SK-N-SH treated with all-trans-retinoic acid at 6 μM for 48 hours (cell line): ENCODE data around the gene E2F8.

Experiments used
- CREB5 ChIP-seq: fragments of 250-450 bp; sonication (Bioruptor Pico); IDR thresholded peaks from 2 replicates; pipeline ENCODE4 v1.5.1; 2020; ENCODE audit warnings: low read depth, mild to moderate bottlenecking, moderate library complexity
- ISL1 ChIP-seq: fragments of 250-450 bp; sonication (Bioruptor Pico); IDR thresholded peaks from 2 replicates; pipeline ENCODE4 v2.1.2; 2022; ENCODE audit warnings: mild to moderate bottlenecking, moderate library complexity
- PATZ1 ChIP-seq: fragments of 250-450 bp; sonication (Bioruptor Pico); IDR thresholded peaks from 2 replicates; pipeline ENCODE4 v1.8.0; 2020; ENCODE audit warnings: mild to moderate bottlenecking, moderate library complexity, borderline replicate concordance
- PPARA ChIP-seq: fragments of 250-450 bp; sonication (Bioruptor Pico); IDR thresholded peaks from 2 replicates; pipeline ENCODE4 v1.5.0; 2020; ENCODE audit warnings: mild to moderate bottlenecking, borderline replicate concordance
- SNAI2 ChIP-seq: fragments of 250-450 bp; sonication (Bioruptor Pico); IDR thresholded peaks from 2 replicates; pipeline ENCODE4 v1.5.0; 2020; ENCODE audit warnings: mild to moderate bottlenecking, moderate library complexity
- TSHZ2 ChIP-seq: fragments of 250-450 bp; sonication (Bioruptor Pico); IDR thresholded peaks from 2 replicates; pipeline ENCODE4 v1.5.0; 2020; ENCODE audit warnings: mild to moderate bottlenecking, moderate library complexity
- ZFP30 ChIP-seq: fragments of 450-650 bp; formaldehyde crosslinking; IDR thresholded peaks from 2 replicates; pipeline ENCODE4 v1.5.0; 2022; ENCODE audit warnings: mild to moderate bottlenecking, moderate library complexity

- no peak for TF ChIP-seq TSHZ2 (CRISPR knock-in tag)
- no peak for TF ChIP-seq ZFP30 (CRISPR knock-in tag)
- no peak for TF ChIP-seq CREB5 (CRISPR knock-in tag)
- TF ChIP-seq PATZ1 (CRISPR knock-in tag) = no peak
- no peak for TF ChIP-seq PPARA
- TF ChIP-seq SNAI2 (CRISPR knock-in tag) = no peak
- no peak for TF ChIP-seq ISL1 (CRISPR knock-in tag)
These were observed 6.1 kb upstream of the E2F8 start for GRCh38 chr11:19246816-19247215.
